Measurements from ENCODE around the gene DRAM1. TPM values are rescaled to one million over a fixed set of nuclear protein-coding genes. Genes with fewer than 3 reads are reported as not detected.
"Not testable (repeated sequence)": the region's sequence is repeated elsewhere in the genome, so short reads cannot be mapped to it uniquely, and the experiment has no call there.

Gene DRAM1
- total RNA-seq, 1 donor from 2014 or later, result 131 TPM

- no peak for DNase-seq (ENCODE audit: low read depth)
Measured at GRCh38 chr12:101859664-101860607, 17.4 kb upstream of the DRAM1 start.

- DNase-seq (ENCODE audit: low read depth), result not testable (repeated sequence)
Measured at GRCh38 chr12:101861688-101862087, 15.7 kb upstream of the DRAM1 start.

- DNase-seq (ENCODE audit: low read depth), result peak; percentile 38
Measured at GRCh38 chr12:101862245-101862644, 15.1 kb upstream of the DRAM1 start.

- no peak for DNase-seq (ENCODE audit: low read depth)
Measured at GRCh38 chr12:101863981-101864380, 13.4 kb upstream of the DRAM1 start.

GRCh38 chr12:101866615-101867373 lies 10.6 kb upstream of the DRAM1 start:
- no peak for DNase-seq (ENCODE audit: low read depth)

DNA sequence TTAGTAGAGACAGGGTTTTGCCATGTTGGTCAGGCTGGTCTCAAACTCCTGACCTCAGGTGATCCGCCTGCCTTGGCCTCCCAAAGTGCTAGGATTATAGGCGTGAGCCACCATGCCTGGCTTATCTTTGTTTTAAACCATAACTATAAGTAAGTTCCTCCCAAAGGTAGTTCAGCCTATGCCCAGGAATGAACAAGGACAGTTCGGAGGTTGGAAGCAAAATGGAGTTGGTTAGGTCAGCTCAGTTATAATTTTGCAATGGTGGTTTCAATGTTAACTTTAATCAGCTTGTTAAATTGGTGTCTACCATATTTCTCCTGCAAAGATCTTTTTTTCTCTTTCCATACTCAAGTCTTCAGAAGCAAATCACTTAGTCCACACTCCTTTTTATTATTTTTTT lies 9.8 kb upstream of the DRAM1 start:
- not testable (repeated sequence) for DNase-seq (ENCODE audit: low read depth)

DNA sequence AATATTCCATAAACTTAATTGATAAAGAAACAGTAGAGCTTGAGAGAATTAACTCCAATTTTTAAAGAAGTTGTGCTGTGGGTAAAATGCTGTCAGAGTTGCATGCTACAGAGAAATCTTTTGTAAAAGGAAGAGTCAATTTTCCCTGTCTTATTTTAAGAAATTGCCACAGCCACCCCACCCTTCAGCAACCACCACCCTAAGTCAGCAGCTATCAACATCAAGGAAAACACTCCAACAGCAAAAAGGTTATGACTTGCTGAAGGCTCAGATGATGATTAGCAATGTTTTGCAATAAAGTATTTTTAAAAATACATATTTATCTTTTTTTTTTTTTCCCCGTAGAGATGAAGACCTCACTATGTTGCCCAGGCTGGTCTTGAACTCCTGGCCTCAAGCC lies 6.5 kb upstream of the DRAM1 start:
- DNase-seq (ENCODE audit: low read depth), result no peak

- DNase-seq (ENCODE audit: low read depth), result no peak
Measured at GRCh38 chr12:101875162-101875561, 2.2 kb upstream of the DRAM1 start.

DNA sequence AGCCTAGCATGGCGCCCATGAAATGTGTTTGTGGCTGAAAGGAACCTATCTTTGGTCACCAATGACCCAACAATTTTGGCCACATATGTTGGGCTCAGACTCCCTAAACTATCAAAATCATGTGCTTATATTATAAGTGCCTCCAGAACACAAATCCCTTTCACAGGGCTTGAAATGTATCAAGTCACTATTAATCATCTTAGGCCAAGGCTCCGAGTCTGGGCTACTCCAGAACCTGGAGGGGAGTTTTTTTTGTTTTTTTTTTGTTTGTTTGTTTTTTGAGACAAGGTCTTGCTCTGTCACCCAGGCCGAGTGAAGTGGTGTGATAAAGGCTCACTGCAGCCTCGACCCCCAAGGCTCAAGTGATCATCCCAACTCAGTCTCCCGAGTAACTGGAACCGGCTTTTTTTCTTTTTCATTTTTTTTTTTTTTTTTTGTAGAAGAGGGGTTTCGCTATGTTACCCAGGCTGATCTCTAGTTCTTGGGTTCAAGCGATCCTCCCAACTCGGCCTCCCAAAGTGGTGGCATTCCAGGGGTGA lies 989 bp upstream of the DRAM1 start:
- DNase-seq (ENCODE audit: low read depth), result no peak

DNA sequence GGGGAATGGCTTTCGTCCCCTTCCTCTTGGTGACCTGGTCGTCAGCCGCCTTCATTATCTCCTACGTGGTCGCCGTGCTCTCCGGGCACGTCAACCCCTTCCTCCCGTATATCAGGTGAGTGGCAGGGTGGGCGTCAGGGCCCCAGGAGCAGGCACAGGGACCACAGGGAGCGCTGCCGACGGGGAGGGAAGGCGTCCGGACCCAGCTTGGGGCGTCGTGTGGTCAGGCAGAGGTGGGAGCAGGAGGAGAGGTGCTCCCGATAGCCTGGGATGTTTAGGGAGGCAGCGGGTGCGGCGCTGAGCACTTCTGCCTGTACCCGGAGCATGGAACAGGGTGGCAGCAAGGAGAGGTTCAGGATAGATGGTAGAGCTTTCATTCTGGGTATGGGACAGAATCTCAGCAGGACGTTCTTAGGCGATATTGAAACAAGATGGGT lies 444 bp downstream of the DRAM1 start:
- DNase-seq (ENCODE audit: low read depth), result no peak

DNA sequence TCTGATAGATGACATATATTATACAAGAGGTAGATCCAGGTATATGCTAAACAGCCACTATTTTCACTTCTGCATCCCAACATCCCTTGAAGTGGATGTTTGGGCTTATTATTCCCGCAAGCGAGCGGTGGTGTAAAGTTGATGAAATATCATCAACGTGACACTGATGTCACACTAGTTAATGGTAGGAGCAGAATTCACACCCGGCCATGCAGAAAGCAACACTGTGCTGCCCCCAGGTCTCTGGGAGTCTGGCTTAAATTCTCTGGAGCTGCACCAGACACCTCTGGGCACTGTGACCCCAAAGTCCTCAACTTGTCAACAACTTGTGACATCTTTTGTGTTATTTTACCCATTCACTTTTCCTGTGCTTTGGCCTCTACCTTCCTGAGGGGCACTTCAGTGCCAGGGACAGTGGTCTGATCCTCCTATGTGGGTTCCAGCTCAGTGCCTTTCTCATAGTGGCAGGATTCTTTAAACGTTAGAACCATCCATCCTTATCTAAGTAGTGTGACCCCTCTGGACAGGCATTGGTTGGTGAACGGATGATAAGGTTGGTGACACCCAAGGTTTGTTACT lies 952 bp downstream of the DRAM1 start:
- peak; percentile 52 for DNase-seq (ENCODE audit: low read depth)

DNA sequence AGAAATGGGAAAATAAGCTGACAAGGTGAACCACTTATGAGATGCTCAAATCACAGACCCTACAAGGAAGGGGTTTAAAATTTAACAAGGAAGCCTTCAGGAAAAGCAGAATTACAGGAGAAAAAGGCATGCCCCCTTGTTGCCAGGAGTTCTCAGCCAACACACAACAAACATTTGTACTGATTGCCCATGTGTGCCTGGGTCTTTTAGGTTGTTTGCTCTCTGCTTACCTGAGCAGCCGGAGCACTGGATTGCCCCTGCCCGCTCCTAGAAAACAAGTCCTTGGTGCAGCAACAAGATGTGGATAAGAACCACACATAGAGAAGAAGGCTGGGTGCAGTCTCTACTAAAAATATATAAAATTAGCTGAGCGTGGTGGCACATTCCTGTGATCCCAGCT lies 3.4 kb downstream of the DRAM1 start:
- DNase-seq (ENCODE audit: low read depth), result no peak

DNA sequence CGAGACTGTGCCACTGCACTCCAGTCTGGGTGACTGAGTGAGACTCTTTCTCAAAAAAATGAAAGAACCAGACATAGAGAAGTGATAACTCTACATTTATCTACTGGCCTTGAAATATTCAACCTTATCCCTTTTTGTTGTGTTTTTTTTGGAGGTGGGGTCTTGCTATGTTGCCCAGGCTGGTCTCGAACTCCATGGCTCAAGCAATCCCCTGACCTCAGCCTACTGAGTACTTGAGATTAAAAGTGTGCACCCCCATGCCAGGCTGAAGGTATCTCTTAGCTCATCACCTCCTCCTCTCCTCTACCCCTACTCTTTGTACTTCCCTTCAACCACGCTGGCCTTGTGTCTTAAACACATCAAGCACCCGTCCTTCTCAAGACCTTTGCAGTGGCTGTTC lies 3.8 kb downstream of the DRAM1 start:
- DNase-seq (ENCODE audit: low read depth), result no peak

- no peak for DNase-seq (ENCODE audit: low read depth)
Measured at GRCh38 chr12:101884174-101884573, 6.8 kb downstream of the DRAM1 start.

GRCh38 chr12:101884781-101885340 lies 7.5 kb downstream of the DRAM1 start:
- DNase-seq (ENCODE audit: low read depth), result not testable (repeated sequence)

- peak; percentile 50 for DNase-seq (ENCODE audit: low read depth)
Measured at GRCh38 chr12:101885912-101886561, 8.7 kb downstream of the DRAM1 start.

DNA sequence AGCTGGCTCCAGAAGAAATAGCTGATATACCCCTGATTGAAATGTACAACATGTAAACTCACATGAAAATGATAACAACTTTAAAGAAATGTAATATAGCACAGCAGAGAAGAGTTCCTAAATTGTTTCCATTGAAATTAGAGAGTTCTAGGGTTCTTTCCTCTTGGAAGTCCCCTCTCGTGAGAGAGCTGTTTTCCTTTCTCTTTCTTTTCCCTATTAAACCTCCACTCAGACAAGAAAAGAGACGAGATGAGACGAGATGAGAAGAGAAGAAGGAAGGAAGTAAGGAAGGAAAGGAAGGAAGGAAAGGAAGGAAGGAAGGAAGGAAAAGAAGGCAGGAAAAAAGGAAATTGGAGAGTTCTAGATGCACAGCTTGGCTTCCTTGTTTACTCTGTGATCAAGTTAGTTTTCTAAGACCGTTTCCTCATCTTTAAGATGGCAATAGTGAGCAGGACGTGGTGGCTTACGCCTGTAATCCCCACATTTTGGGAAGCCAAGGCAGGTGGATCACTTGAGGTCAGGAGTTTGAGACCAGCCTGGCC lies 11.9 kb downstream of the DRAM1 start:
- DNase-seq (ENCODE audit: low read depth), result no peak

GRCh38 chr12:101891462-101891971 lies 14.1 kb downstream of the DRAM1 start:
- peak; percentile 94 for DNase-seq (ENCODE audit: low read depth)

- DNase-seq (ENCODE audit: low read depth), result no peak
Measured at GRCh38 chr12:101892794-101893193, 15.4 kb downstream of the DRAM1 start.

DNA sequence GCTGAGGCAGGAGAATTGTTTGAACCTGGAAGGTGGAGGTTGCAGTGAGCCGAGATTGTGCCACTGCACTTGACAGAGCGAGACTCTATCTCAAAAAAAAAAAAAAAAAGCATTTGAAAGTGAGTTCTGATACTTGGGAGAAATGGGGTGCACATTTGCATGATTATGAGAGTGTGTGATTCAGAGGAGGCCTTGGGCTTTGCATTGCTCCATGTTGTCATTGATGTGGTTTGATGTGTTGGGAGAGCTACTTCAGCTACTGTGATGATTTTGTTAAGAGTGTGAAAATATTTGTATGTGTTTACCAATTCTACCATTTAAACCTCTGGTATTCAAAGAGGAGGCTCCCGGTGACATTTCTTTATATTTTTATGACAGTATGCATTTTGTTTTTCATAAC lies 24.4 kb downstream of the DRAM1 start:
- no peak for DNase-seq (ENCODE audit: low read depth)

DNA sequence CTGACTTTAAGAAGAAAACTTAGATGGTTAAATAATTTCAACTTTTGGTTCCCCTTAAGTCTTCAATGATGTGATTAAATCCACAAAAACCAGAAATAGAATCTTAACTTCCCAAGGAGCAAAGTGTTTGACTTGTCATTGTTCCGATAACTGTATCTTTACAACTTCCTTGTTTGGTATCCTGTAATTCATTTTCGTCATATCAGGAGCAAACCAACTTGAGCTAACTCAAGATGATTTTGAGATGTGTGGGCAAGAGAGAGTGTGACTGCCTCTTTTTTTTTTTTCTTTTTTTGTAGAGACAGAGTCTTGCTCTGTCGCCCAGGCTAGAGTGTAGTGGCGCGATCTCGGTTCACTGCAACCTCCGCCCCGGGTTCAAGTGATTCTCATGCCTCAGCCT lies 25.3 kb downstream of the DRAM1 start:
- no peak for DNase-seq (ENCODE audit: low read depth)

Data from renal cortical epithelial cell (primary cell).